Naive thymus-derived CD4-positive, alpha-beta T cell (primary cell): Measurements from ENCODE around the gene BABAM1. TPM values are rescaled to one million over a fixed set of nuclear protein-coding genes. Genes with fewer than 3 reads are reported as not detected.

ENCODE experiments used
- ATAC-seq: fragments of 150-1000 bp; cut with Tn5 transposase; 2 replicates; pipeline ENCODE4 v1.10.0; 2021; ENCODE audit warnings: mild to moderate bottlenecking, moderate library complexity
- CTCF ChIA-PET: fragments of 350-600 bp; sonication (Branson Sonifier 250); formaldehyde crosslinking; loops from one replicate; lab custom pipeline; 2021; ENCODE audit warnings: antibody characterized with exemption; lab: Charles Lee
- POLR2A ChIA-PET: fragments of 350-600 bp; sonication (Branson Sonifier 250); formaldehyde crosslinking; loops from one replicate; lab custom pipeline; 2021; ENCODE audit warnings: antibody characterized with exemption, inconsistent platforms; lab: Charles Lee
- DNase-seq, 9 donors: peaks; one replicate each; pipeline versions ENCODE4 v3.0.0 to v3.0.0-alpha.2; 2020 to 2022; ENCODE audit warnings: mixed read lengths in 1 of 9
- H3K27ac ChIP-seq: one replicate; pipeline ENCODE4 v1.7.0; 2013; ENCODE audit warnings: mild to moderate bottlenecking, low read depth, low read length, moderate library complexity
- H3K27me3 ChIP-seq, 2 donors: one replicate each; pipeline ENCODE4 v1.7.0; 2013; ENCODE audit warnings: low read length in 2 of 2, mild to moderate bottlenecking in 2 of 2, moderate library complexity in 2 of 2; ENCODE audit not compliant: control insufficient read depth in 2 of 2, insufficient read depth in 2 of 2
- H3K36me3 ChIP-seq, 3 experiments: 1 replicate in 2 of 3; 2 replicates in 1 of 3; pipeline ENCODE4 v1.7.0; 2013; ENCODE audit warnings: low read length in 3 of 3, mild to moderate bottlenecking in 3 of 3, moderate library complexity in 1 of 3; ENCODE audit not compliant: insufficient read depth in 3 of 3, control insufficient read depth in 2 of 3
- H3K4me1 ChIP-seq, 2 donors: one replicate each; pipeline ENCODE4 v1.7.0; 2013; ENCODE audit warnings: low read length in 2 of 2, mild to moderate bottlenecking in 2 of 2, moderate library complexity in 1 of 2; ENCODE audit not compliant: control insufficient read depth in 2 of 2, insufficient read depth in 2 of 2
- H3K4me3 ChIP-seq: 2 replicates; pipeline ENCODE4 v1.7.0; 2013; ENCODE audit warnings: mild to moderate bottlenecking, low read length
- H3K9me3 ChIP-seq, 3 experiments: 1 replicate in 2 of 3; 2 replicates in 1 of 3; pipeline ENCODE4 v1.7.0; 2013; ENCODE audit warnings: low read length in 3 of 3; ENCODE audit not compliant: control insufficient read depth in 2 of 3
- H3K27ac Mint-ChIP-seq, 9 donors: one replicate each; pipeline ENCODE4 v1.8.0; 2020 to 2022; ENCODE audit warnings: mixed read lengths in 9 of 9, mild to moderate bottlenecking in 8 of 9, moderate library complexity in 5 of 9, inconsistent platforms in 2 of 9
- H3K27me3 Mint-ChIP-seq, 5 donors: one replicate each; pipeline ENCODE4 v1.8.0; 2021 to 2022; ENCODE audit warnings: mixed read lengths in 5 of 5, mild to moderate bottlenecking in 1 of 5
- H3K36me3 Mint-ChIP-seq, 5 donors: one replicate each; pipeline ENCODE4 v1.8.0; 2020 to 2022; ENCODE audit warnings: mixed read lengths in 5 of 5, mild to moderate bottlenecking in 3 of 5, inconsistent platforms in 1 of 5
- H3K4me1 Mint-ChIP-seq, 7 donors: one replicate each; pipeline ENCODE4 v1.8.0; 2020 to 2022; ENCODE audit warnings: mixed read lengths in 7 of 7, mild to moderate bottlenecking in 3 of 7, inconsistent platforms in 1 of 7
- H3K4me3 Mint-ChIP-seq, 10 donors: one replicate each; pipeline ENCODE4 v1.8.0; 2020 to 2022; ENCODE audit warnings: mild to moderate bottlenecking in 10 of 10, mixed read lengths in 10 of 10, moderate library complexity in 6 of 10, inconsistent platforms in 2 of 10
- H3K9me3 Mint-ChIP-seq, 11 donors: one replicate each; pipeline ENCODE4 v1.8.0; 2020 to 2022; ENCODE audit warnings: mixed read lengths in 11 of 11, mild to moderate bottlenecking in 4 of 11, inconsistent platforms in 1 of 11, moderate library complexity in 1 of 11
- intact Hi-C, 2 donors: fragments of 100-400 bp; cut with micrococcal nuclease; formaldehyde crosslinking; loops; one replicate each; pipeline ENCODE4 v1.15.1; 2023
- polyA plus RNA-seq, 2 donors: library from polyadenylated mRNA; unstranded; fragments of 300-500 nt; fragmentation: Illumina TruSeq; gene quantifications; one replicate each; pipeline ENCODE4 v1.2.3, GENCODE V29; 2021
- total RNA-seq, 6 experiments: library from RNA in 5 of 6; stranded (reverse) in 5 of 6; gene quantifications; 1 replicate in 5 of 6; 2 replicates in 1 of 6; pipeline ENCODE4 v1.2.3 and lab custom pipeline; 2021 to 2026

Gene BABAM1
- total and polyA plus RNA-seq, 7 experiments from 2014 or later, result 72.4 to 111 (median 95.6) TPM

DNA sequence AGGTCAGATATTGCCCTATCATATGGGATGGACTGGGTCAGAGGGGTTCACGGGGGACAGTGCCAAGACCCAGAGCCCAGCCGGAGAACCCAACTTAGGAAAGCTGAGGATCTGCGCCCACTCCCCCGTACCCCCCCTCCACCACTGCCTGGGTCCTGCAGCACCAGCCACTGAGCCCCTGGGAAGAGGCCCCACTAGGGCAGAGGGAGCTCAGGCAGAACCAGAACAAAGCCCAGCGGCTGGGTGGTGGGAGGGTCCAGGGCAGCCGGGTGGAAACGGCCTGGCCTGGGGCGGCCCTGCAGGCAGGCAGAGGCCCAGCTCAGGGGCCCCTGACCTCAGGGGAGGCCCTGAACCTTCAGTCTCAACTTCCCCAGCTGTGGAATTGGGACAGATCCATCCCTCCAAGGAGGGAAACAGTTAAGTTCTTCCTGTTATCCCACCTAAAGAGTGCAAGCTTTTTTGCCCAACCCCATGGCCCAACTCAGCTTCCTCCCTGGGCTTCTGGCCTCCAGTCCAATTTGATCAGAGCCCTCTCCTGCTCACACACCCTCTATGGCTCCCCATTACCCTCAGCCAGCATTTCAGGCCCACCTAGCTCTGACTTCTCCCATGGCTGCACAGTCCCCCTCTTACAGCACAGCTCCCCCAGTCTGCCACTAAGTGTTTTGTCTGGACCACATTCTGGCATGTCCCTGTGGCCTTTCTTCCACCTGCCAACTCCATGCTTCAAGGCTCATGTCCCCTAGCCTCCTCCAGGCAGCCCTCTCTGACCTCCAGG is 24.6 kb upstream of the BABAM1 start:
- H3K9me3 ChIP-seq, result no peaks in the 10 kb centered on the region
- H3K4me3 Mint-ChIP-seq, result peak overlapping the region in 2 of 10 donors; percentile 56 to 59
- no peak overlapping the region for H3K4me3 ChIP-seq
- no peaks in the 10 kb centered on the region for H3K27me3 ChIP-seq
- ChIA-PET CTCF (interaction anchor here (1.1 kb wide), 1 partner anchor 15 kb away, joined by 4 read pairs; no protein-coding TSS in a partner anchor), POLR2A (interaction anchor here (0.8 to 2.5 kb wide), 4 partner anchors 16 to 117 kb away, joined by 3 to 12 read pairs (median 4); partner anchors contain the start of genes OCEL1 and USE1)
- H3K27ac Mint-ChIP-seq, result peak overlapping the region in 2 of 9 donors; percentile 8 to 67
- H3K27me3 Mint-ChIP-seq, result peaks cover 0 to 15% (median 0%) of the 10 kb centered on the region in 5 donors
- H3K9me3 Mint-ChIP-seq, result peaks cover 0 to 1% (median 0%) of the 10 kb centered on the region in 11 donors
- H3K36me3 ChIP-seq, result no peaks in the 10 kb centered on the region
- ATAC-seq, result no peak
- H3K36me3 Mint-ChIP-seq, result no peaks in the 10 kb centered on the region
- no peak overlapping the region for H3K27ac ChIP-seq
- intact Hi-C loops, result no loop called here
- peaks cover 0 to 11% of the 10 kb centered on the region in 2 donors for H3K4me1 ChIP-seq
- DNase-seq, result no peak
- H3K4me1 Mint-ChIP-seq, result peaks cover 0 to 14% (median 5%) of the 10 kb centered on the region in 7 donors

GRCh38 chr19:17243211-17243829 is 23.9 kb upstream of the BABAM1 start:
- H3K36me3 Mint-ChIP-seq, result no peaks in the 10 kb centered on the region
- peaks cover 0 to 11% of the 10 kb centered on the region in 2 donors for H3K4me1 ChIP-seq
- peaks cover 0 to 2% (median 0%) of the 10 kb centered on the region in 11 donors for H3K9me3 Mint-ChIP-seq
- H3K36me3 ChIP-seq, result no peaks in the 10 kb centered on the region
- peak overlapping the region in 6 of 10 donors; percentile 34 to 75 (median 52) for H3K4me3 Mint-ChIP-seq
- peaks cover 0 to 16% (median 0%) of the 10 kb centered on the region in 5 donors for H3K27me3 Mint-ChIP-seq
- ATAC-seq, result no peak
- H3K4me3 ChIP-seq, result no peak overlapping the region
- POLR2A ChIA-PET, result interaction anchor here (0.9 to 2.5 kb wide), 2 partner anchors 28 to 117 kb away, joined by 3 to 12 read pairs; partner anchors contain the start of gene USE1
- peaks cover 0 to 14% (median 5%) of the 10 kb centered on the region in 7 donors for H3K4me1 Mint-ChIP-seq
- CTCF ChIA-PET, result interaction anchor here (1.1 kb wide), 1 partner anchor 15 kb away, joined by 4 read pairs; no protein-coding TSS in a partner anchor
- H3K9me3 ChIP-seq, result no peaks in the 10 kb centered on the region
- DNase-seq, result no peak
- no peaks in the 10 kb centered on the region for H3K27me3 ChIP-seq
- H3K27ac Mint-ChIP-seq, result peak overlapping the region in 1 of 9 donors; percentile 48
- intact Hi-C loops, result no loop called here
- H3K27ac ChIP-seq, result no peak overlapping the region

GRCh38 chr19:17243830-17244617 is 23.2 kb upstream of the BABAM1 start:
- H3K4me3 Mint-ChIP-seq, result peak overlapping the region in 9 of 10 donors; percentile 34 to 75 (median 52)
- CTCF ChIA-PET, result interaction anchor here (1.1 kb wide), 1 partner anchor 16 kb away, joined by 4 read pairs; no protein-coding TSS in a partner anchor
- H3K27ac Mint-ChIP-seq, result peak overlapping the region in 1 of 9 donors; percentile 48
- no peaks in the 10 kb centered on the region for H3K27me3 ChIP-seq
- H3K4me1 ChIP-seq, result peaks cover 0 to 11% of the 10 kb centered on the region in 2 donors
- no peaks in the 10 kb centered on the region for H3K9me3 ChIP-seq
- H3K36me3 ChIP-seq, result no peaks in the 10 kb centered on the region
- H3K27me3 Mint-ChIP-seq, result peaks cover 0 to 16% (median 0%) of the 10 kb centered on the region in 5 donors
- ATAC-seq, result no peak
- no peak overlapping the region for H3K27ac ChIP-seq
- H3K36me3 Mint-ChIP-seq, result no peaks in the 10 kb centered on the region
- no peak for DNase-seq
- no peak overlapping the region for H3K4me3 ChIP-seq
- intact Hi-C loops, result no loop called here
- peaks cover 0 to 14% (median 5%) of the 10 kb centered on the region in 7 donors for H3K4me1 Mint-ChIP-seq
- H3K9me3 Mint-ChIP-seq, result peaks cover 0 to 2% (median 0%) of the 10 kb centered on the region in 11 donors
- POLR2A ChIA-PET, result interaction anchor here (0.9 to 1.3 kb wide), 3 partner anchors 8 to 118 kb away, joined by 3 to 5 read pairs (median 3); no protein-coding TSS in a partner anchor

- H3K27me3 ChIP-seq, result no peaks in the 10 kb centered on the region
- ChIA-PET POLR2A (interaction anchor here (1.0 to 1.3 kb wide), 3 partner anchors 9 to 30 kb away, joined by 3 to 5 read pairs (median 3); partner anchors contain the start of gene USE1), CTCF (no interaction called here)
- Mint-ChIP-seq H3K27me3 (peaks cover 0 to 16% (median 0%) of the 10 kb centered on the region in 5 donors), H3K9me3 (peaks cover 0 to 2% (median 0%) of the 10 kb centered on the region in 11 donors), H3K27ac (no peak overlapping the region), H3K4me1 (peaks cover 0 to 14% (median 5%) of the 10 kb centered on the region in 7 donors), H3K36me3 (no peaks in the 10 kb centered on the region), H3K4me3 (peak overlapping the region in 9 of 10 donors; percentile 29 to 75 (median 52))
- intact Hi-C loops, result loop anchor here in 1 of 2 donors (1.0 kb wide), 1 partner anchor 10 kb away; no protein-coding TSS in a partner anchor
- ATAC-seq (no peak), DNase-seq (peak in 2 of 9 donors; percentile 22 to 29)
- no peaks in the 10 kb centered on the region for H3K9me3 ChIP-seq
- H3K27ac ChIP-seq, result no peak overlapping the region
- peaks cover 0 to 11% of the 10 kb centered on the region in 2 donors for H3K4me1 ChIP-seq
- no peak overlapping the region for H3K4me3 ChIP-seq
- no peaks in the 10 kb centered on the region for H3K36me3 ChIP-seq
Observed at GRCh38 chr19:17244618-17245534, 22.4 kb upstream of the BABAM1 start.

GRCh38 chr19:17245535-17245984 is 21.7 kb upstream of the BABAM1 start, which contains the start of gene NR2F6:
Gene NR2F6, minus strand, starts transcription at chr19:17245919. Its CDS starts 699 bp downstream, at chr19:17245220.
- DNase-seq, result peak in 3 of 9 donors; percentile 18 to 38 (median 26)
- POLR2A ChIA-PET, result interaction anchor here (1.0 kb wide), 1 partner anchor 30 kb away, joined by 3 read pairs; the partner anchor contains the start of gene USE1

More at GRCh38 chr19:17245535-17245984, 21.7 kb upstream of the BABAM1 start, which contains the start of gene NR2F6:
- H3K4me3 Mint-ChIP-seq, result peak within 1 kb of the TSS; percentile 71 to 95 (median 86)
- Histone ChIP-seq H3K27me3 (no peaks in the 10 kb centered on the region), H3K36me3 (no peaks in the 10 kb centered on the region), H3K27ac (peak within 1 kb of the TSS; percentile 60), H3K4me3 (peak within 1 kb of the TSS; percentile 55), H3K4me1 (peaks cover 0 to 11% of the 10 kb centered on the region in 2 donors), H3K9me3 (no peaks in the 10 kb centered on the region)
- H3K36me3 Mint-ChIP-seq, result no peaks in the 10 kb centered on the region
- intact Hi-C loops, result loop anchor here in 1 of 2 donors (1.0 kb wide), 1 partner anchor 10 kb away; no protein-coding TSS in a partner anchor
- ATAC-seq, result peak; percentile 28
- CTCF ChIA-PET, result no interaction called here
- peaks cover 0 to 16% (median 0%) of the 10 kb centered on the region in 5 donors for H3K27me3 Mint-ChIP-seq
- H3K9me3 Mint-ChIP-seq, result peaks cover 0 to 2% (median 0%) of the 10 kb centered on the region in 11 donors
- peak within 1 kb of the TSS in 7 of 9 donors; percentile 31 to 86 (median 74) for H3K27ac Mint-ChIP-seq
- peaks cover 0 to 13% (median 5%) of the 10 kb centered on the region in 7 donors for H3K4me1 Mint-ChIP-seq
